ENCODE measurements around the gene ZMYND8.
"Not testable (repeated sequence)": the region's sequence is repeated elsewhere in the genome, so short reads cannot be mapped to it uniquely, and the experiment has no call there.

DNA sequence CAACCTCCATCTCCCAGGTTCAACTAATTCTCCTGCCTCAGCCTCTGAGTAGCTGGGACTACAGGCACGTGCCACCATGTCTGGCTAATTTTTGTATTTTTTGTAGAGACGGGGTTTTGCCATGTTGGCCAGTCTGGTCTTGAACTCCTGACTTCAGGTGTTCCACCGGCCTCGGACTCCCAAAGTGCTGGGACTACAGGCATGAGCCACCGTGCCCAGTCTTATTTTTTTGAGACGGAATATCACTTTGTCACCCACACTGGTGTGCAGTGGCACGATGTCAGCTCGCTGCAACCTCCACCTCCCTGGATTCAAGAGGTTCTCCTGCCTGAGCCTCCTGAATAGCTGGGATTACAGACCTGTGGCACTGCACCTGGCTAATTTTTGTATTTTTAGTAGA is 17.6 kb upstream of the ZMYND8 start:
- TF ChIP-seq CTCF, POLR2AphosphoS5, POLR2A (IDR thresholded peaks at IDR 0.05): not testable (repeated sequence)
